Kidney (tissue), 14 donors: ENCODE results near the gene LTA. TPM values are rescaled to one million over a fixed set of nuclear protein-coding genes. Genes with fewer than 3 reads are reported as not detected.
A peak's percentile ranks its signal among the peaks of the same experiment; 100 is the strongest.

Experiments
- DNase-seq, 5 donors: peaks; one replicate each; pipeline ENCODE4 v3.0.0-alpha.2; 2013 to 2020
- FAIRE-seq: peaks from 2 replicates; lab custom pipeline; 2012; peaks lifted over from hg19 to GRCh38; lab: Jason Lieb, UNC
- H3K27ac ChIP-seq, 2 donors: one replicate each; pipeline ENCODE4 v1.7.0; 2013; ENCODE audit warnings: low read depth in 2 of 2, low read length in 2 of 2, inconsistent platforms in 1 of 2
- H3K27me3 ChIP-seq: one replicate; pipeline ENCODE4 v1.7.1; 2013; ENCODE audit warnings: low read length, inconsistent platforms; ENCODE audit not compliant: control insufficient read depth, insufficient read depth
- H3K36me3 ChIP-seq, 3 donors: one replicate each; pipeline versions ENCODE4 v1.7.0 to v1.7.1; 2013; ENCODE audit warnings: low read length in 3 of 3, control low read depth in 1 of 3, inconsistent platforms in 1 of 3; ENCODE audit not compliant: insufficient read depth in 3 of 3, control insufficient read depth in 2 of 3
- H3K4me1 ChIP-seq, 3 donors: one replicate each; pipeline versions ENCODE4 v1.7.0 to v1.7.1; 2013; ENCODE audit warnings: low read length in 3 of 3, inconsistent platforms in 1 of 3, low read depth in 1 of 3; ENCODE audit not compliant: control insufficient read depth in 2 of 3, insufficient read depth in 2 of 3
- H3K4me3 ChIP-seq, 3 donors: one replicate each; pipeline versions ENCODE4 v1.7.0 to v1.8.1; 2013; ENCODE audit warnings: low read length in 3 of 3, control low read depth in 1 of 3, inconsistent platforms in 1 of 3
- H3K9ac ChIP-seq, 3 donors: one replicate each; pipeline versions ENCODE4 v1.7.0 to v1.7.1; 2013; ENCODE audit warnings: low read length in 3 of 3, control low read depth in 1 of 3, inconsistent platforms in 1 of 3
- H3K9me3 ChIP-seq, 3 donors: one replicate each; pipeline versions ENCODE4 v1.7.0 to v1.7.1; 2013; ENCODE audit warnings: low read length in 3 of 3, control low read depth in 1 of 3, inconsistent platforms in 1 of 3; ENCODE audit not compliant: control insufficient read depth in 2 of 3, insufficient read depth in 1 of 3
- intact Hi-C: fragments of 100-400 bp; cut with DNase I; formaldehyde crosslinking; loops from one replicate; pipeline ENCODE4 v1.11.1; 2022
- polyA plus RNA-seq: library from polyadenylated mRNA; stranded (reverse); fragments of 350-450 nt; fragmentation: Illumina TruSeq; extraction: RNeasy Lipid Tissue Mini Kit (QIAGEN cat#74804); gene quantifications from one replicate; pipeline ENCODE4 v1.2.3, GENCODE V29; 2014; ENCODE audit warnings: low read depth, low replicate concordance; ENCODE audit not compliant: insufficient read depth
- total RNA-seq: library from RNA; stranded (reverse); fragmentation: NEBNext Ultra II Directional; extraction: Animal tissue kit (Norgen Biotek cat#: 25700); gene quantifications from one replicate; pipeline ENCODE4 v1.2.1, GENCODE V29; 2021
- TF ChIP-seq, protein P1 (sequence below): IDR thresholded peaks from 3 replicates; pipeline ENCODE4 v1.5.1; 2012; ENCODE audit warnings: mild to moderate bottlenecking, moderate library complexity, borderline replicate concordance; ENCODE audit not compliant: insufficient read depth; ENCODE audit errors: extremely low read depth
- donor health status: control.
- donor health status: control.
- donor health status: control.
- donor health status: control.
- donor health status: control.
- donor health status: DM: yes; HTN: yes; CAD: no.
- donor health status: Normal renal cell carcinoma (clear cell type).

LTA gene
- total and polyA plus RNA-seq, 2 donors from 2014 or later, result 0.35 TPM; not detected in 1

DNA sequence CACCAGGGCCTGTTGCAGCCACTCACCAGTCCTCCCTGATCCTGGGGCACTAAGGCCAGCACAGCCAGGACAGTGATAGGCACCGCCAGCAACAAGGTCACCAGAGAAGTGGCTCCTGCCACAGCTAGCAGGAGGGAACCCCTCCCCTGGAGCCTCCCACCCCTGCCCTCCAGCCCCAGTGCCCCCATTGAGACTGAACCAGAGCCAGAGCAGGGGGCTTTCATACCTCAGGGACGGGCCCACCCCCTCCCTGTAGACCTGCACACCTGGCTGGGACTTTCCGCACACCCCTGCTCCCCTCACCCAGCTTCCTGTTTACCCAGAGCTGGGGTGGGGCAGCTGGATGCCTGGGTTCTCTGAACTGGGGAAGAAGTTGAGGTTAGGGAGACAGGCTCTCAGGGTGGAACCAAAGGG is 10.1 kb downstream of the LTA start, which contains the start of gene LTB:
LTB (minus strand) TSS at position 195 of the 414 bp plus-strand sequence; CDS start at position 188, 7 bp downstream.
- DNase-seq (no peak), FAIRE-seq (no peak)
- TF ChIP-seq, protein P1, sequence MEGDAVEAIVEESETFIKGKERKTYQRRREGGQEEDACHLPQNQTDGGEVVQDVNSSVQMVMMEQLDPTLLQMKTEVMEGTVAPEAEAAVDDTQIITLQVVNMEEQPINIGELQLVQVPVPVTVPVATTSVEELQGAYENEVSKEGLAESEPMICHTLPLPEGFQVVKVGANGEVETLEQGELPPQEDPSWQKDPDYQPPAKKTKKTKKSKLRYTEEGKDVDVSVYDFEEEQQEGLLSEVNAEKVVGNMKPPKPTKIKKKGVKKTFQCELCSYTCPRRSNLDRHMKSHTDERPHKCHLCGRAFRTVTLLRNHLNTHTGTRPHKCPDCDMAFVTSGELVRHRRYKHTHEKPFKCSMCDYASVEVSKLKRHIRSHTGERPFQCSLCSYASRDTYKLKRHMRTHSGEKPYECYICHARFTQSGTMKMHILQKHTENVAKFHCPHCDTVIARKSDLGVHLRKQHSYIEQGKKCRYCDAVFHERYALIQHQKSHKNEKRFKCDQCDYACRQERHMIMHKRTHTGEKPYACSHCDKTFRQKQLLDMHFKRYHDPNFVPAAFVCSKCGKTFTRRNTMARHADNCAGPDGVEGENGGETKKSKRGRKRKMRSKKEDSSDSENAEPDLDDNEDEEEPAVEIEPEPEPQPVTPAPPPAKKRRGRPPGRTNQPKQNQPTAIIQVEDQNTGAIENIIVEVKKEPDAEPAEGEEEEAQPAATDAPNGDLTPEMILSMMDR, result no peak
- H3K4me3 ChIP-seq, result peak within 1 kb of the TSS; percentile 65 to 93 (median 90)
- peak within 1 kb of the TSS; percentile 70 to 78 for H3K27ac ChIP-seq
- no peaks in the 10 kb centered on the region for H3K27me3 ChIP-seq
- H3K36me3 ChIP-seq, result no peaks in the 10 kb centered on the region
- no peaks in the 10 kb centered on the region for H3K9me3 ChIP-seq
- intact Hi-C loops, result no loop called here
- peak within 1 kb of the TSS; percentile 69 to 97 (median 93) for H3K9ac ChIP-seq
- H3K4me1 ChIP-seq, result peaks cover 0 to 10% (median 5%) of the 10 kb centered on the region in 3 donors

DNA sequence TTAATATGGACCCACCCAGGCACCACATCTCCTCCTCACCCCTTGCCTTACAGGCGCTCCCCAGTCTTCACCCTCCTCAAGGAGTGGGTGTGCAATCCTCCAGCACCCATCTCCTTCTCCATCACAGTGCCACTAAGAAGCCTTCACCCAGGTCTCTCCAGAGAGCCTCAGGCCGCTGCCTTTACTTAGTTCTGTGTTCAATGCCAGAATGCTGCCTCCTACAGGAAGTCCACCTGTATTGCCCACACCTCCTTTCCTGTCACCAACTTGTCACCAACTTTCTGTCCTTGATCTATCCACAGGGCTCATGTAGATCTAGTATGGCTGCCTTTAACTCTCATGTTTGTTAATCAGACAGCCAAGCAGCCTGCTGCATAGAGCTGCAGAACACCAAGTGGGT is 13.4 kb downstream of the LTA start:
- no peak for FAIRE-seq
- Histone ChIP-seq H3K27ac (no peak overlapping the region), H3K27me3 (no peaks in the 10 kb centered on the region), H3K9ac (no peak overlapping the region), H3K36me3 (no peaks in the 10 kb centered on the region), H3K4me1 (peaks cover 0 to 10% (median 1%) of the 10 kb centered on the region in 3 donors), H3K4me3 (no peak overlapping the region), H3K9me3 (no peaks in the 10 kb centered on the region)
- TF ChIP-seq, protein P1, result no peak
- DNase-seq, result no peak
- intact Hi-C loops, result no loop called here

DNA sequence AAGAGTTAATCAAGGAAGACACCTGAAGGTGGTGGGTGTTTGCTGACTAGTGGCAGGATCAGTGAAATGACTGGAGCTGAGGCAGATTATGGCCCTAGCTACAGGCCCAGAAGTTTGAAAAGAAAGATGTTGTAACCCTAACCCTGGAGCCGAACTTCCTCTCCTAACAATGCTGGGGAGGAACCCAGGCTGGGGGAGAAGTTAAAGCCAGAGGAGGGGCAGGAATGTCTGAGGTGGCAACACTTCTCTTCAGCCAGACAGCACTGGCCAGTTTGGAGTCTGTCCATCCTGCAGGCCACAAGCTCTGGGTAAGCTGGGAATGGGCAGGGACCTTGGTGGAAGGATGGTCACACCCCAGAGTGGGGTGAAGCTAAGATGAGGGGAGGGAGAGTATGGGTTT is 13.9 kb downstream of the LTA start, which contains the start of gene LST1:
LST1 (plus strand) TSS at position 270 of the 400 bp plus-strand sequence. CDS start 1,023 bp downstream, outside the sequence.
- DNase-seq (no peak), FAIRE-seq (no peak)
- TF ChIP-seq, protein P1, result no peak
- H3K36me3 ChIP-seq, result no peaks in the 10 kb centered on the region
- no peak within 1 kb of the TSS for H3K4me3 ChIP-seq
- intact Hi-C loops, result no loop called here
- H3K27ac ChIP-seq, result no peak within 1 kb of the TSS
- no peaks in the 10 kb centered on the region for H3K9me3 ChIP-seq
- no peaks in the 10 kb centered on the region for H3K27me3 ChIP-seq
- H3K4me1 ChIP-seq, result peaks cover 0 to 8% (median 0%) of the 10 kb centered on the region in 3 donors
- H3K9ac ChIP-seq, result no peak within 1 kb of the TSS
